HepG2 (cell line): ENCODE results near the gene WWP2. TPM values are rescaled to one million over a fixed set of nuclear protein-coding genes. Genes with fewer than 3 reads are reported as not detected.

Experiments used
- DNMT3B ChIP-seq: conservative IDR thresholded peaks from 2 replicates; pipeline ENCODE4 v1.6.1; 2016; ENCODE audit warnings: missing biosample characterization, control low read depth
- FOXK2 ChIP-seq: fragments of 450-650 bp; IDR thresholded peaks from 2 replicates; pipeline ENCODE4 v1.6.1; 2016
- JDP2 ChIP-seq: sonication (generic); formaldehyde crosslinking; IDR thresholded peaks from 2 replicates; pipeline ENCODE4 v1.8.1; 2022; ENCODE audit warnings: missing genetic modification reagents, borderline replicate concordance
- MBNL3 ChIP-seq: fragments of 250-450 bp; sonication (Bioruptor Pico); conservative IDR thresholded peaks from 2 replicates; pipeline ENCODE4 v1.8.0; 2022; ENCODE audit warnings: mild to moderate bottlenecking, inconsistent platforms
- NCOA5 ChIP-seq: sonication (generic); formaldehyde crosslinking; IDR thresholded peaks from 2 replicates; pipeline ENCODE4 v1.4.0; 2020; ENCODE audit warnings: missing genetic modification reagents
- RCOR2 ChIP-seq: IDR thresholded peaks from 2 replicates; pipeline ENCODE4 v1.6.1; 2016; ENCODE audit warnings: missing biosample characterization, missing genetic modification reagents
- ZBTB26 ChIP-seq: IDR thresholded peaks from 2 replicates; pipeline ENCODE4 v1.6.1; 2016; ENCODE audit warnings: missing compliant biosample characterization, missing genetic modification reagents, borderline replicate concordance
- ZNF296 ChIP-seq: sonication (generic); formaldehyde crosslinking; conservative IDR thresholded peaks from 2 replicates; pipeline ENCODE4 v1.5.0; 2020; ENCODE audit warnings: mild to moderate bottlenecking, missing genetic modification reagents
- ZZZ3 ChIP-seq: sonication (generic); formaldehyde crosslinking; IDR thresholded peaks from 2 replicates; pipeline ENCODE4 v1.4.0; 2020; ENCODE audit warnings: missing genetic modification reagents, mild to moderate bottlenecking, borderline replicate concordance
- polyA plus RNA-seq, 8 experiments: library from polyadenylated mRNA; depleted of rRNA in 3 of 8; stranded (reverse) in 7 of 8; unstranded in 1 of 8; fragments of >200 nt; fragmentation: Illumina TruSeq in 4 of 8; extraction: Trizol in 4 of 8; gene quantifications; 2 replicates each; pipeline versions ENCODE4 v1.2.1 to v1.2.3, GENCODE V29; 2011 to 2016; ENCODE audit warnings: low read depth in 4 of 8, missing spikeins in 1 of 8, mixed read lengths in 1 of 8; ENCODE audit not compliant: insufficient read depth in 1 of 8
- total RNA-seq, 5 experiments: library from RNA; depleted of rRNA; stranded (reverse); fragments of >200 nt; fragmentation: Illumina TruSeq; extraction: Trizol; gene quantifications; 2 replicates each; pipeline ENCODE4 v1.2.3, GENCODE V29; 2016; ENCODE audit warnings: low read depth in 1 of 5
- TF ChIP-seq, protein P1 (sequence below): sonication (generic); formaldehyde crosslinking; IDR thresholded peaks from 2 replicates; pipeline ENCODE4 v1.4.0; 2020; ENCODE audit warnings: mild to moderate bottlenecking, missing genetic modification reagents
- TF ChIP-seq, protein P2 (sequence below): sonication (generic); formaldehyde crosslinking; IDR thresholded peaks from 2 replicates; pipeline ENCODE4 v1.5.0; 2020; ENCODE audit warnings: missing genetic modification reagents
- TF ChIP-seq, protein P3 (sequence below): sonication (generic); formaldehyde crosslinking; IDR thresholded peaks from 2 replicates; pipeline ENCODE4 v1.5.1; 2020; ENCODE audit warnings: mild to moderate bottlenecking, missing genetic modification reagents, moderate library complexity
- TF ChIP-seq, protein P4 (sequence below): sonication (generic); formaldehyde crosslinking; IDR thresholded peaks from one replicate; pipeline ENCODE4 v1.5.1; 2020; ENCODE audit warnings: mild to moderate bottlenecking, missing genetic modification reagents; ENCODE audit errors: not compliant biosample characterization

Gene WWP2
- total and polyA plus RNA-seq, 2 of the 13 experiments (the other 11 are each of a cell fraction or from before 2014, with no cell fraction given) = 11.4 to 28.2 TPM

DNA sequence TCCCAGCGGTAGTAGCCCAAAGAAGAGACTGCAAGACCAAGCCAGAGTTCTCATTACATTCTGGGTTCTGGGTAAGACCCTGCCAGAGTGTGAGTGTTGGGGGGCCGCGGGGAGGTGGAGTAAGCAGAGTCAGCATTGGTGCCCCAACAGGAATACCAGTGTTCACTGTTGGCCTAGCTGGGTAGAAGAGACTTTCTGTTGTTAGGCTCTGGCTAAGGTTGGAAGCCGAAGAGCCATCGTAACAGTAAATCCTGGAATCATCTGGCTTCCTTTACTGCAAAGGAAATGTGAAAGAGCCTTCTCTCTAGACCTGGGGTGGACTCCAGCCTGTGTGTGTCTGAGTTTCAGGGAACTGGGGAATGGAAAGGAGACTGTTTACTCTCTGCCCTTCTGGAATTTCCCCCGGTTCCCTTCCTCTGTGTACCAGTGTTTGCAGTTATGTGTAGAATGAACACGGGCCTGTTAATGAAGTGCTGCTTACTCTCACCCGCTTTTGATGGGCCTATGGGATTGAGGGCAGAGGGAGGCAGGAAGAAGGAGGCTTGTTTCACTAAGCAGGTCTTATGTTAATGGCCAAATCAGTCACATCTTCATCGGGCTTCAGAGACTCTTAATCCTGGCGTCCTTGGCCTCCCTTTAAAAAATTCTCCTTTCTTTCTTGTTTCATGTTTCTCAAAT is 68.5 kb downstream of the WWP2 start (continued):
- TF ChIP-seq, protein P1, sequence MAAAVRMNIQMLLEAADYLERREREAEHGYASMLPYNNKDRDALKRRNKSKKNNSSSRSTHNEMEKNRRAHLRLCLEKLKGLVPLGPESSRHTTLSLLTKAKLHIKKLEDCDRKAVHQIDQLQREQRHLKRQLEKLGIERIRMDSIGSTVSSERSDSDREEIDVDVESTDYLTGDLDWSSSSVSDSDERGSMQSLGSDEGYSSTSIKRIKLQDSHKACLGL (CRISPR knock-in tag) = no peak
- TF ChIP-seq FOXK2 (no peak), RCOR2 (CRISPR knock-in tag) (peak; percentile 86), JDP2 (no peak), ZBTB26 (CRISPR knock-in tag) (peak; percentile 94), ZZZ3 (CRISPR knock-in tag) (peak; percentile 30; the same call in 1 of the 2 replicates), MBNL3 (CRISPR knock-in tag) (no peak), DNMT3B (CRISPR knock-in tag) (no peak), ZNF296 (CRISPR knock-in tag) (no peak), NCOA5 (CRISPR knock-in tag) (no peak)
- TF ChIP-seq, protein P2, sequence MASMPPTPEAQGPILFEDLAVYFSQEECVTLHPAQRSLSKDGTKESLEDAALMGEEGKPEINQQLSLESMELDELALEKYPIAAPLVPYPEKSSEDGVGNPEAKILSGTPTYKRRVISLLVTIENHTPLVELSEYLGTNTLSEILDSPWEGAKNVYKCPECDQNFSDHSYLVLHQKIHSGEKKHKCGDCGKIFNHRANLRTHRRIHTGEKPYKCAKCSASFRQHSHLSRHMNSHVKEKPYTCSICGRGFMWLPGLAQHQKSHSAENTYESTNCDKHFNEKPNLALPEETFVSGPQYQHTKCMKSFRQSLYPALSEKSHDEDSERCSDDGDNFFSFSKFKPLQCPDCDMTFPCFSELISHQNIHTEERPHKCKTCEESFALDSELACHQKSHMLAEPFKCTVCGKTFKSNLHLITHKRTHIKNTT = no peak
- TF ChIP-seq, protein P3, sequence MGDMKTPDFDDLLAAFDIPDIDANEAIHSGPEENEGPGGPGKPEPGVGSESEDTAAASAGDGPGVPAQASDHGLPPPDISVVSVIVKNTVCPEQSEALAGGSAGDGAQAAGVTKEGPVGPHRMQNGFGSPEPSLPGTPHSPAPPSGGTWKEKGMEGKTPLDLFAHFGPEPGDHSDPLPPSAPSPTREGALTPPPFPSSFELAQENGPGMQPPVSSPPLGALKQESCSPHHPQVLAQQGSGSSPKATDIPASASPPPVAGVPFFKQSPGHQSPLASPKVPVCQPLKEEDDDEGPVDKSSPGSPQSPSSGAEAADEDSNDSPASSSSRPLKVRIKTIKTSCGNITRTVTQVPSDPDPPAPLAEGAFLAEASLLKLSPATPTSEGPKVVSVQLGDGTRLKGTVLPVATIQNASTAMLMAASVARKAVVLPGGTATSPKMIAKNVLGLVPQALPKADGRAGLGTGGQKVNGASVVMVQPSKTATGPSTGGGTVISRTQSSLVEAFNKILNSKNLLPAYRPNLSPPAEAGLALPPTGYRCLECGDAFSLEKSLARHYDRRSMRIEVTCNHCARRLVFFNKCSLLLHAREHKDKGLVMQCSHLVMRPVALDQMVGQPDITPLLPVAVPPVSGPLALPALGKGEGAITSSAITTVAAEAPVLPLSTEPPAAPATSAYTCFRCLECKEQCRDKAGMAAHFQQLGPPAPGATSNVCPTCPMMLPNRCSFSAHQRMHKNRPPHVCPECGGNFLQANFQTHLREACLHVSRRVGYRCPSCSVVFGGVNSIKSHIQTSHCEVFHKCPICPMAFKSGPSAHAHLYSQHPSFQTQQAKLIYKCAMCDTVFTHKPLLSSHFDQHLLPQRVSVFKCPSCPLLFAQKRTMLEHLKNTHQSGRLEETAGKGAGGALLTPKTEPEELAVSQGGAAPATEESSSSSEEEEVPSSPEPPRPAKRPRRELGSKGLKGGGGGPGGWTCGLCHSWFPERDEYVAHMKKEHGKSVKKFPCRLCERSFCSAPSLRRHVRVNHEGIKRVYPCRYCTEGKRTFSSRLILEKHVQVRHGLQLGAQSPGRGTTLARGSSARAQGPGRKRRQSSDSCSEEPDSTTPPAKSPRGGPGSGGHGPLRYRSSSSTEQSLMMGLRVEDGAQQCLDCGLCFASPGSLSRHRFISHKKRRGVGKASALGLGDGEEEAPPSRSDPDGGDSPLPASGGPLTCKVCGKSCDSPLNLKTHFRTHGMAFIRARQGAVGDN = no peak
- TF ChIP-seq, protein P4, sequence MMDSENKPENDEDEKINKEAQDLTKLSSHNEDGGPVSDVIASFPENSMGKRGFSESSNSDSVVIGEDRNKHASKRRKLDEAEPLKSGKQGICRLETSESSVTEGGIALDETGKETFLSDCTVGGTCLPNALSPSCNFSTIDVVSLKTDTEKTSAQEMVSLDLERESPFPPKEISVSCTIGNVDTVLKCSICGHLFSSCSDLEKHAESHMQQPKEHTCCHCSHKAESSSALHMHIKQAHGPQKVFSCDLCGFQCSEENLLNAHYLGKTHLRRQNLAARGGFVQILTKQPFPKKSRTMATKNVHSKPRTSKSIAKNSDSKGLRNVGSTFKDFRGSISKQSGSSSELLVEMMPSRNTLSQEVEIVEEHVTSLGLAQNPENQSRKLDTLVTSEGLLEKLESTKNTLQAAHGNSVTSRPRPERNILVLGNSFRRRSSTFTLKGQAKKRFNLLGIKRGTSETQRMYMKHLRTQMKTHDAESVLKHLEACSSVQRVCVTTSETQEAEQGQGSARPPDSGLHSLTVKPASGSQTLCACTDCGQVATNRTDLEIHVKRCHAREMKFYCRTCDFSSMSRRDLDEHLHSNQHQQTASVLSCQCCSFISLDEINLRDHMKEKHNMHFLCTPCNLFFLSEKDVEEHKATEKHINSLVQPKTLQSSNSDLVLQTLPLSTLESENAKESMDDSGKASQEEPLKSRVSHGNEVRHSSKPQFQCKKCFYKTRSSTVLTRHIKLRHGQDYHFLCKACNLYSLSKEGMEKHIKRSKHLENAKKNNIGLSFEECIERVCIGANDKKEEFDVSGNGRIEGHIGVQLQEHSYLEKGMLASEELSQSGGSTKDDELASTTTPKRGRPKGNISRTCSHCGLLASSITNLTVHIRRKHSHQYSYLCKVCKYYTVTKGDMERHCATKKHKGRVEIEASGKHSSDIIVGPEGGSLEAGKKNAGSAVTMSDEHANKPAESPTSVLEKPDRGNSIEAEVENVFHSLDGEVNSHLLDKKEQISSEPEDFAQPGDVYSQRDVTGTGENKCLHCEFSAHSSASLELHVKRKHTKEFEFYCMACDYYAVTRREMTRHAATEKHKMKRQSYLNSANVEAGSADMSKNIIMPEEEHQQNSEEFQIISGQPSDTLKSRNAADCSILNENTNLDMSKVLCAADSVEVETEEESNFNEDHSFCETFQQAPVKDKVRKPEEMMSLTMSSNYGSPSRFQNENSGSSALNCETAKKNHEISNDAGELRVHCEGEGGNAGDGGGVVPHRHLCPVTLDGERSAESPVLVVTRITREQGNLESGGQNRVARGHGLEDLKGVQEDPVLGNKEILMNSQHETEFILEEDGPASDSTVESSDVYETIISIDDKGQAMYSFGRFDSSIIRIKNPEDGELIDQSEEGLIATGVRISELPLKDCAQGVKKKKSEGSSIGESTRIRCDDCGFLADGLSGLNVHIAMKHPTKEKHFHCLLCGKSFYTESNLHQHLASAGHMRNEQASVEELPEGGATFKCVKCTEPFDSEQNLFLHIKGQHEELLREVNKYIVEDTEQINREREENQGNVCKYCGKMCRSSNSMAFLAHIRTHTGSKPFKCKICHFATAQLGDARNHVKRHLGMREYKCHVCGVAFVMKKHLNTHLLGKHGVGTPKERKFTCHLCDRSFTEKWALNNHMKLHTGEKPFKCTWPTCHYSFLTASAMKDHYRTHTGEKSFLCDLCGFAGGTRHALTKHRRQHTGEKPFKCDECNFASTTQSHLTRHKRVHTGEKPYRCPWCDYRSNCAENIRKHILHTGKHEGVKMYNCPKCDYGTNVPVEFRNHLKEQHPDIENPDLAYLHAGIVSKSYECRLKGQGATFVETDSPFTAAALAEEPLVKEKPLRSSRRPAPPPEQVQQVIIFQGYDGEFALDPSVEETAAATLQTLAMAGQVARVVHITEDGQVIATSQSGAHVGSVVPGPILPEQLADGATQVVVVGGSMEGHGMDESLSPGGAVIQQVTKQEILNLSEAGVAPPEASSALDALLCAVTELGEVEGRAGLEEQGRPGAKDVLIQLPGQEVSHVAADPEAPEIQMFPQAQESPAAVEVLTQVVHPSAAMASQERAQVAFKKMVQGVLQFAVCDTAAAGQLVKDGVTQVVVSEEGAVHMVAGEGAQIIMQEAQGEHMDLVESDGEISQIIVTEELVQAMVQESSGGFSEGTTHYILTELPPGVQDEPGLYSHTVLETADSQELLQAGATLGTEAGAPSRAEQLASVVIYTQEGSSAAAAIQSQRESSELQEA (CRISPR knock-in tag) = no peak
